Measurements from ENCODE around the gene PIP5K1B. TPM values are rescaled to one million over a fixed set of nuclear protein-coding genes. Genes with fewer than 3 reads are reported as not detected.
A peak's percentile ranks its signal among the peaks of the same experiment; 100 is the strongest.

The PIP5K1B gene
- total and polyA plus RNA-seq, 2 donors (not counting 1 experiment from before 2014, with no cell fraction given) = 11.8 to 24.1 TPM

GRCh38 chr9:68685770-68686169, 19.3 kb upstream of the PIP5K1B start:
- ATAC-seq (ENCODE audit: low read depth) = peak; percentile 93
- POLR2A ChIA-PET = no interaction called here

GRCh38 chr9:68690088-68690487, 15.0 kb upstream of the PIP5K1B start:
- H3K4me1 Mint-ChIP-seq = peaks cover 14% of the 10 kb centered on the region
- intact Hi-C loops (cut with micrococcal nuclease) = no loop called here
- no peaks in the 10 kb centered on the region for H3K36me3 ChIP-seq (replicated peaks in 1 of 2; ENCODE audit: control extremely low read depth in 1 of 2, control insufficient read depth in 1 of 2, extremely low read depth in 1 of 2, insufficient read depth in 2 of 2, low read length in 1 of 2)
- H3K9ac ChIP-seq (ENCODE audit: low read length) = no peak overlapping the region
- POLR2A ChIA-PET = no interaction called here
- no peak overlapping the region for H3K27ac Mint-ChIP-seq
- DNase-seq (no peak), ATAC-seq (ENCODE audit: low read depth) (no peak)
- no peaks in the 10 kb centered on the region for H3K9me3 ChIP-seq (ENCODE audit: control extremely low read depth in 1 of 3, control insufficient read depth in 2 of 3, insufficient read depth in 1 of 3, low read length in 2 of 3)
- CTCF ChIA-PET = interaction anchor here (1.0 kb wide), 1 partner anchor 106 kb away, joined by 3 read pairs; no protein-coding TSS in a partner anchor
- peaks cover 7 to 11% of the 10 kb centered on the region in 2 donors for H3K4me1 ChIP-seq (ENCODE audit: control insufficient read depth in 2 of 2, insufficient read depth in 2 of 2, low read length in 2 of 2)
- no peaks in the 10 kb centered on the region for H3K9me3 Mint-ChIP-seq (ENCODE audit: insufficient read depth)
- no peak overlapping the region for H3K4me2 ChIP-seq (replicated peaks; ENCODE audit: low read depth, low read length, poor library complexity, severe bottlenecking)
- no peaks in the 10 kb centered on the region for H4K20me1 ChIP-seq (ENCODE audit: control insufficient read depth, insufficient read depth, low read length, poor library complexity, severe bottlenecking)
- H3K27ac ChIP-seq (ENCODE audit: low read length in 2 of 2) = no peak overlapping the region
- H3K79me2 ChIP-seq (ENCODE audit: control insufficient read depth, insufficient read depth, low read length) = no peaks in the 10 kb centered on the region
- no peak overlapping the region for H3K4me3 Mint-ChIP-seq
- no peak overlapping the region for H2AFZ ChIP-seq (ENCODE audit: insufficient read depth, low read depth, low read length, poor library complexity, severe bottlenecking)
- TF ChIP-seq EZH2 (IDR thresholded peaks at IDR 0.05; ENCODE audit: borderline replicate concordance, insufficient read depth, low read depth, low read length, poor library complexity, severe bottlenecking) (no peak), CTCF (IDR thresholded peaks at IDR 0.05) (no peak)
- no peaks in the 10 kb centered on the region for H3K27me3 Mint-ChIP-seq
- peaks cover 0 to 5% (median 0%) of the 10 kb centered on the region in 4 experiments for H3K27me3 ChIP-seq (replicated peaks in 1 of 4; ENCODE audit: control extremely low read depth in 1 of 4, control insufficient read depth in 3 of 4, insufficient read depth in 4 of 4, low read length in 3 of 4)
- H3K4me3 ChIP-seq (ENCODE audit: control extremely low read depth in 1 of 5, extremely low read depth in 1 of 5, insufficient read depth in 1 of 5, low read depth in 2 of 5, low read length in 4 of 5) = no peak overlapping the region
- 92% methylated on average over 2 of the region's 6 CpGs for WGBS (ENCODE audit: insufficient coverage)

More at GRCh38 chr9:68685770-68686169, 19.3 kb upstream of the PIP5K1B start:
- Histone ChIP-seq H3K27ac (ENCODE audit: low read length in 2 of 2) (no peak overlapping the region), H3K4me1 (ENCODE audit: control insufficient read depth in 2 of 2, insufficient read depth in 2 of 2, low read length in 2 of 2) (peaks cover 32 to 40% of the 10 kb centered on the region in 2 donors), H3K9ac (ENCODE audit: low read length) (no peak overlapping the region), H3K36me3 (replicated peaks in 1 of 2; ENCODE audit: control extremely low read depth in 1 of 2, control insufficient read depth in 1 of 2, extremely low read depth in 1 of 2, insufficient read depth in 2 of 2, low read length in 1 of 2) (no peaks in the 10 kb centered on the region), H4K20me1 (ENCODE audit: control insufficient read depth, insufficient read depth, low read length, poor library complexity, severe bottlenecking) (no peaks in the 10 kb centered on the region), H3K4me3 (ENCODE audit: control extremely low read depth in 1 of 5, extremely low read depth in 1 of 5, insufficient read depth in 1 of 5, low read depth in 2 of 5, low read length in 4 of 5) (no peak overlapping the region), H3K79me2 (ENCODE audit: control insufficient read depth, insufficient read depth, low read length) (no peaks in the 10 kb centered on the region), H3K4me2 (replicated peaks; ENCODE audit: low read depth, low read length, poor library complexity, severe bottlenecking) (peak overlapping the region; percentile 17), H3K9me3 (ENCODE audit: control extremely low read depth in 1 of 3, control insufficient read depth in 2 of 3, insufficient read depth in 1 of 3, low read length in 2 of 3) (no peaks in the 10 kb centered on the region), H3K27me3 (replicated peaks in 1 of 4; ENCODE audit: control extremely low read depth in 1 of 4, control insufficient read depth in 3 of 4, insufficient read depth in 4 of 4, low read length in 3 of 4) (peaks cover 0 to 5% (median 0%) of the 10 kb centered on the region in 4 experiments), H2AFZ (ENCODE audit: insufficient read depth, low read depth, low read length, poor library complexity, severe bottlenecking) (peak overlapping the region; percentile 20)
- Mint-ChIP-seq H3K9me3 (ENCODE audit: insufficient read depth) (no peaks in the 10 kb centered on the region), H3K4me1 (peaks cover 27% of the 10 kb centered on the region), H3K27me3 (no peaks in the 10 kb centered on the region), H3K27ac (no peak overlapping the region), H3K4me3 (no peak overlapping the region)
- CTCF ChIA-PET = interaction anchor here (0.6 to 5.2 kb wide), 40 partner anchors 8 to 316 kb away, joined by 3 to 75 read pairs (median 4); partner anchors contain the start of gene PIP5K1B
- no CpG with 5 or more reads among the region's 3 CpGs for WGBS (ENCODE audit: insufficient coverage)
- intact Hi-C loops (cut with micrococcal nuclease) = loop anchor here (1.0 to 10.0 kb wide), 4 partner anchors 19 to 339 kb away; partner anchors contain the start of gene PIP5K1B
- peak; percentile 73 for DNase-seq
- TF ChIP-seq EZH2 (IDR thresholded peaks at IDR 0.05; ENCODE audit: borderline replicate concordance, insufficient read depth, low read depth, low read length, poor library complexity, severe bottlenecking) (no peak), CTCF (IDR thresholded peaks at IDR 0.05) (peak; percentile 74)

All from B cell (primary cell).